ENCODE results near the gene MUSTN1. TPM values are rescaled to one million over a fixed set of nuclear protein-coding genes. Genes with fewer than 3 reads are reported as not detected.

The MUSTN1 gene
- total RNA-seq, 1 donor from 2014 or later: not detected

DNA sequence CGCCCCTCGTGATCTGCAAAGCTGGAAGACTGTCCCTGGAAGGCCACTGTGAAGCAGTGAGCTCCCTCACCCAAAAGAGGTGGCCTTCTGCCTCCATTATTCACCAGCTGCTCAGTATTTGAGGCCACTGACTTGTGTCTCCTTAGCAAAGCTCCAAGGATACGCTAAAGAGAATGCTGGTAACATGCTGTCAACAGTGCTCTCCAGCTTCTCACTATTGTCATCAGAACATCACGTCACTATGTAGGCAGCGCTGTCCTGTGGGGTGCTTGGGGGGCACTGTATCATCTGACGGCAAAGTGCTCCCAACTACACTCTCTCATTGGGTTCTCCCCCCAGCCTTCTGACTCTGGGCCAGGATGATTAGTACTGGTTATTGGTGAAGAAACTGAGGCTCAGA, 18.6 kb downstream of the MUSTN1 start:
- Histone ChIP-seq H3K9ac (ENCODE audit: low read length) (no peak overlapping the region), H3K4me1 (ENCODE audit: insufficient read depth, low read length) (no peaks in the 10 kb centered on the region), H3K9me3 (ENCODE audit: insufficient read depth, low read depth, low read length) (no peaks in the 10 kb centered on the region), H3K27me3 (ENCODE audit: insufficient read depth, low read length) (no peaks in the 10 kb centered on the region), H3K36me3 (ENCODE audit: insufficient read depth, low read length) (no peaks in the 10 kb centered on the region), H4K20me1 (ENCODE audit: insufficient read depth, low read length) (no peaks in the 10 kb centered on the region), H2AFZ (ENCODE audit: low read depth, low read length) (no peak overlapping the region), H3K4me3 (ENCODE audit: insufficient read depth, low read depth, low read length) (no peak overlapping the region), H3K79me2 (ENCODE audit: insufficient read depth, low read length) (no peaks in the 10 kb centered on the region), H3K4me2 (ENCODE audit: low read length) (no peak overlapping the region), H3K27ac (ENCODE audit: low read depth, low read length) (no peak overlapping the region)
- H3K4me3 Mint-ChIP-seq (ENCODE audit: unreplicated experiment): no peak overlapping the region
- no peaks in the 10 kb centered on the region for H3K36me3 Mint-ChIP-seq (ENCODE audit: low read depth, unreplicated experiment)
- TF ChIP-seq, protein P1, sequence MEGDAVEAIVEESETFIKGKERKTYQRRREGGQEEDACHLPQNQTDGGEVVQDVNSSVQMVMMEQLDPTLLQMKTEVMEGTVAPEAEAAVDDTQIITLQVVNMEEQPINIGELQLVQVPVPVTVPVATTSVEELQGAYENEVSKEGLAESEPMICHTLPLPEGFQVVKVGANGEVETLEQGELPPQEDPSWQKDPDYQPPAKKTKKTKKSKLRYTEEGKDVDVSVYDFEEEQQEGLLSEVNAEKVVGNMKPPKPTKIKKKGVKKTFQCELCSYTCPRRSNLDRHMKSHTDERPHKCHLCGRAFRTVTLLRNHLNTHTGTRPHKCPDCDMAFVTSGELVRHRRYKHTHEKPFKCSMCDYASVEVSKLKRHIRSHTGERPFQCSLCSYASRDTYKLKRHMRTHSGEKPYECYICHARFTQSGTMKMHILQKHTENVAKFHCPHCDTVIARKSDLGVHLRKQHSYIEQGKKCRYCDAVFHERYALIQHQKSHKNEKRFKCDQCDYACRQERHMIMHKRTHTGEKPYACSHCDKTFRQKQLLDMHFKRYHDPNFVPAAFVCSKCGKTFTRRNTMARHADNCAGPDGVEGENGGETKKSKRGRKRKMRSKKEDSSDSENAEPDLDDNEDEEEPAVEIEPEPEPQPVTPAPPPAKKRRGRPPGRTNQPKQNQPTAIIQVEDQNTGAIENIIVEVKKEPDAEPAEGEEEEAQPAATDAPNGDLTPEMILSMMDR (IDR thresholded peaks at IDR 0.05; ENCODE audit: insufficient read depth, low read depth, low read length): no peak
- TF ChIP-seq EZH2 (IDR thresholded peaks at IDR 0.05; ENCODE audit: insufficient read depth, low read length): no peak
- DNase-seq (ENCODE audit: low read depth) (no peak), FAIRE-seq (no peak)
- no peak overlapping the region for H3K27ac Mint-ChIP-seq (ENCODE audit: unreplicated experiment)
- peaks cover 21% of the 10 kb centered on the region for H3K27me3 Mint-ChIP-seq (ENCODE audit: low read depth, unreplicated experiment)
- H3K9me3 Mint-ChIP-seq (ENCODE audit: unreplicated experiment): no peaks in the 10 kb centered on the region
- peaks cover 4% of the 10 kb centered on the region for H3K4me1 Mint-ChIP-seq (ENCODE audit: low read depth, unreplicated experiment)

DNA sequence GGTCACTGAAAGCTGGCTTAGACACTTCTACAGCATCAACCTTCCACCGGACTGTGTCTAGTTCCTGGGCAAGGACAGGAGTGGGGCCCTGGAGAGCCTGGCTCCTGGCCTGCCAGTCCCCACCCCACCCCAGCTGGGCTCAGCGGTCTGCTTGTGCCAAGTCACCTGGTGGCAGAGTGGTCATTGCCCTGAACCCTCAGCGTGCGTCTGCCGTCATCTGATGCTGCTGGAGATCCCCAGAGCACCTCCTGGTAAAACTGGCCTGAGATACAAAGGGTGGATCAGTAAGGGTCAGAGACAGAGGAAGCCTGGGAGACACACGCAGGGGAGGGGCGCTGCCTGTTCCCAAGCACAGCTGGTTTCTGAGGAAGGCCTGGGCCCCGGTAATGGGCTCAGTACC, 21.0 kb downstream of the MUSTN1 start:
- Histone ChIP-seq H3K4me2 (ENCODE audit: low read length) (no peak overlapping the region), H3K4me1 (ENCODE audit: insufficient read depth, low read length) (no peaks in the 10 kb centered on the region), H4K20me1 (ENCODE audit: insufficient read depth, low read length) (no peaks in the 10 kb centered on the region), H3K36me3 (ENCODE audit: insufficient read depth, low read length) (no peaks in the 10 kb centered on the region), H3K27me3 (ENCODE audit: insufficient read depth, low read length) (no peaks in the 10 kb centered on the region), H3K4me3 (ENCODE audit: insufficient read depth, low read depth, low read length) (no peak overlapping the region), H3K9me3 (ENCODE audit: insufficient read depth, low read depth, low read length) (no peaks in the 10 kb centered on the region), H3K9ac (ENCODE audit: low read length) (no peak overlapping the region), H3K79me2 (ENCODE audit: insufficient read depth, low read length) (no peaks in the 10 kb centered on the region), H3K27ac (ENCODE audit: low read depth, low read length) (no peak overlapping the region), H2AFZ (ENCODE audit: low read depth, low read length) (no peak overlapping the region)
- H3K27ac Mint-ChIP-seq (ENCODE audit: unreplicated experiment): no peak overlapping the region
- peaks cover 4% of the 10 kb centered on the region for H3K4me1 Mint-ChIP-seq (ENCODE audit: low read depth, unreplicated experiment)
- H3K4me3 Mint-ChIP-seq (ENCODE audit: unreplicated experiment): no peak overlapping the region
- no peak for FAIRE-seq
- H3K27me3 Mint-ChIP-seq (ENCODE audit: low read depth, unreplicated experiment): peaks cover 29% of the 10 kb centered on the region
- no peak for DNase-seq (ENCODE audit: low read depth)
- H3K9me3 Mint-ChIP-seq (ENCODE audit: unreplicated experiment): peaks cover 3% of the 10 kb centered on the region
- H3K36me3 Mint-ChIP-seq (ENCODE audit: low read depth, unreplicated experiment): no peaks in the 10 kb centered on the region
- TF ChIP-seq, protein P1 (IDR thresholded peaks at IDR 0.05; ENCODE audit: insufficient read depth, low read depth, low read length): no peak
- no peak for TF ChIP-seq EZH2 (IDR thresholded peaks at IDR 0.05; ENCODE audit: insufficient read depth, low read length)

DNA sequence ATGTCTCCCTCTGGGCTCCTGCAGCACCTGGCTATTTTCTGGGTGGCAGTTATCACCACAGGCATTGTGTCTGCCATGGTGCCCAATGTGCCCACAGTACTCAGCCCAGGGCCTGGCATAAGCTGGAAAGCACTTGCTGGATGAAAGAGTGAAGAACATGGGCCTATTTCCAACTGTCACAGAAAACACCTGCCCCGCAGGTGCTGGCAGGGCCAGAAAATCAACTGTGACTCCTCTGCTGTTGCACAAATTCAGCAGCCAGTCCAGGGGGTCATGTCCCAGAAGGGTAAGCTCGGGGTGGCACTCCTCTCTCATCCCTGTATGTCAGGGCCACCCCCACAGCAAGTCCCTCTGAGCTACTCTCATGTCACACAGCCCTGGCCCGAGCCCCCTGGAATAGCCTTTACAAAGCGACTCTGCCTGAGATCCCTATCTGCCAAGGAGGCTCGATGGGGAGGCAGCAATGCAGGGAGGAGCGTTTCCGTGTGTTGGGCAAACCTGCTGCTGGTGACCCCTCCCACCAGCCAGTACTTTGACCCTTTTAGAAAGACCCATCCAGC, 23.3 kb downstream of the MUSTN1 start:
- Histone ChIP-seq H4K20me1 (ENCODE audit: insufficient read depth, low read length) (no peaks in the 10 kb centered on the region), H3K36me3 (ENCODE audit: insufficient read depth, low read length) (no peaks in the 10 kb centered on the region), H3K4me3 (ENCODE audit: insufficient read depth, low read depth, low read length) (no peak overlapping the region), H3K9me3 (ENCODE audit: insufficient read depth, low read depth, low read length) (no peaks in the 10 kb centered on the region), H3K9ac (ENCODE audit: low read length) (no peak overlapping the region), H3K27ac (ENCODE audit: low read depth, low read length) (no peak overlapping the region), H3K79me2 (ENCODE audit: insufficient read depth, low read length) (no peaks in the 10 kb centered on the region), H3K27me3 (ENCODE audit: insufficient read depth, low read length) (no peaks in the 10 kb centered on the region), H2AFZ (ENCODE audit: low read depth, low read length) (no peak overlapping the region), H3K4me2 (ENCODE audit: low read length) (no peak overlapping the region), H3K4me1 (ENCODE audit: insufficient read depth, low read length) (no peaks in the 10 kb centered on the region)
- no peaks in the 10 kb centered on the region for H3K36me3 Mint-ChIP-seq (ENCODE audit: low read depth, unreplicated experiment)
- H3K27me3 Mint-ChIP-seq (ENCODE audit: low read depth, unreplicated experiment): peaks cover 38% of the 10 kb centered on the region
- H3K9me3 Mint-ChIP-seq (ENCODE audit: unreplicated experiment): peaks cover 4% of the 10 kb centered on the region
- H3K4me1 Mint-ChIP-seq (ENCODE audit: low read depth, unreplicated experiment): no peaks in the 10 kb centered on the region
- FAIRE-seq (no peak), DNase-seq (ENCODE audit: low read depth) (no peak)
- TF ChIP-seq, protein P1 (IDR thresholded peaks at IDR 0.05; ENCODE audit: insufficient read depth, low read depth, low read length): no peak
- no peak for TF ChIP-seq EZH2 (IDR thresholded peaks at IDR 0.05; ENCODE audit: insufficient read depth, low read length)
- H3K4me3 Mint-ChIP-seq (ENCODE audit: unreplicated experiment): no peak overlapping the region
- H3K27ac Mint-ChIP-seq (ENCODE audit: unreplicated experiment): no peak overlapping the region
